Measurements from ENCODE around the gene KIF20A.
"Not testable (repeated sequence)": the region's sequence is repeated elsewhere in the genome, so short reads cannot be mapped to it uniquely, and the experiment has no call there.

The KIF20A gene

DNA sequence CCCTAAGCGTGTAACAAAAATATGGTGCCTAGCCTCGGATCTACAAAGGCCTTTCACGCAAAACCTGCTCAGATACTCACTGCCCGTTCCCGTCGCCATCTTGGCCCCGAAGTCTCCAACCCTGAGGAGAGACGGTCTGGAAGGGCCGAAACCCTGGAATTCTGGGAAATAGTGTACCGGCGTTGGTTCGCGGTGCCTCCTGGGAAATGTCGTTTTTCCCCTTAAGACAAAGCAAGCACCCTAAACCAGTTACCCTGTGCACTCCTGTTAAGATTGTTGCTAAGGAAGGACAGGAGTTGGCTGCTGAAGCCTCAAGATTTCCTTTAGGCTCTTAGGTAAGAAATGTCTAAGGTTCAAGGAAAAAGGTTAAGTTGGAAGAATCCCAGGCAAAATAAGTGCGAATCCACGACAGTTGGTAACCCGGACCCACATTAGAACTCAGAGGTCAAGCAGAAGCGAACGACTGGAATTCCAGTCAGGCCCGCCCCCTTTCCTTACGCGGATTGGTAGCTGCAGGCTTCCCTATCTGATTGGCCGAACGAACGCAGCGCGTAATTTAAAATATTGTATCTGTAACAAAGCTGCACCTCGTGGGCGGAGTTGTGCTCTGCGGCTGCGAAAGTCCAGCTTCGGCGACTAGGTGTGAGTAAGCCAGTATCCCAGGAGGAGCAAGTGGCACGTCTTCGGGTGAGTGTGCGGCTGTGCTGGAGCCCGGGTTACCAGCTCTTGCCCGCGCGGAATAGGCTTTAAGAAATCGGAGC, at the start of gene KIF20A, which contains the start of gene BRD8:
KIF20A (plus strand) TSS at position 597 of the 761 bp plus-strand sequence. CDS start 569 bp downstream, outside the sequence.
BRD8 (minus strand) TSS at position 115 of the 761 bp plus-strand sequence; CDS start at position 99, 16 bp downstream.
- DNase-seq, result peak; percentile 90 to 94

- DNase-seq, result no peak
These were observed 49.6 kb upstream of the KIF20A start for GRCh38 chr5:138129347-138129746.

GRCh38 chr5:138132543-138132942, 46.4 kb upstream of the KIF20A start:
- DNase-seq, result no peak

DNA sequence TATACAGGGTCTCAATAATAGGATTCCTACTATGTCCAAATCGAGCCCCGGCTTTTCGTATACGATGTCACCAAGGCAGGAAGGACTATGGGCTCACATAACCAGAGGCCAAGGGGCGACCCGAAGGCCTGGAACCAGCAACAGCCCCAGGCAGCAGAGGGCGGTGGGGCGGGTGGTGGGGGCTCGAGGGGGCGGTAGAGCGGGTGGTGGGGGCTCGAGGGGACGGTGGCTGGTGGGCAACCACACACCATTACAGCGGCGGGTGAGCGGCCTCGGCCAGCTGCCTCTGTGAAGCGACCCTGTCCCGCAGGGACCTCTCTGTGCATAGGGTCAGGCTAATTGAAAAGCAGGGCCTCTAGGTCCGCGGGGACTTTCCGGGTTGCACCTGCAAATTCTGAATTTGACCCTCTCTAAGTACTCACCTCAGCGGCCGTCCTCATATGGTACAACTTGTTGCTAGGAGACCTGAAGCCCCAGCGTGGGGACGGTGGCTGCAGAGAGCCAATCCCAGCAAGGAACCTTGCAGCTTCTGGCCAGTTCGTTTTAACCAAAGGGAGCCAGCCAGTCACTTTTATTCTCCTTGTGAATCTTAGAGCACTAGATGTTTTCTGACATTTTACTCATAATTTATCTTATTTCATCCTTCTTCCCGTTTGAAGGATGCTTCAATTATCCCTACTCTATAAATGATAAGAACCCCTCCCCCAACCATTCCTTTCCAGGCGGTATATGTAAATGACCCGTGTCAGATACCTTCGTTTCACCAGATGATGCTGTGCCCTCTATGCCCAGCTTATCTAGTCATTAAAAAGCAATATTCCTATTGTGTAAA, 39.7 kb upstream of the KIF20A start, which contains the start of gene NME5:
NME5 (minus strand) TSS at position 480 of the 832 bp plus-strand sequence. CDS start 648 bp downstream, outside the sequence.
- peak in 1 of 2 experiments; percentile 21 for DNase-seq

GRCh38 chr5:138139781-138140090, 39.2 kb upstream of the KIF20A start:
- DNase-seq, result no peak

DNA sequence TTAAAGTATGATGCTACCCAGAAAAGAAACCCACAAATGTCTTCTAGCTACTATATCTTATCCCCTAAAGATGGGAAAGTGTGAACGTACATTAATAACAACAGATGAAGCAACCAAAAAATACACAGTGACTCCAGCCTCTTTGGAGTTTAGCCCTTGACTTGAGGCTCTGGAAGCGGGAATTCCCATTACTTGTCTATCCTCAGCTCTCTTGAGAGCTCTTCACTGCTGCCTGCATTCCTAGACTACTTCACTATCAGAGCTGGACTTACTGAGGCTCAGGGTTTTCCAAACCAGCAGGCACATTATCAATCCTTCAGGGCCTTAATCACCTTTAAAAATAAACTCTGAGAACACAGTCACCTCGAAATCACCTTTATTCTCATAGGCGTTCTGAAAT, 38.6 kb upstream of the KIF20A start:
- DNase-seq, result no peak

DNA sequence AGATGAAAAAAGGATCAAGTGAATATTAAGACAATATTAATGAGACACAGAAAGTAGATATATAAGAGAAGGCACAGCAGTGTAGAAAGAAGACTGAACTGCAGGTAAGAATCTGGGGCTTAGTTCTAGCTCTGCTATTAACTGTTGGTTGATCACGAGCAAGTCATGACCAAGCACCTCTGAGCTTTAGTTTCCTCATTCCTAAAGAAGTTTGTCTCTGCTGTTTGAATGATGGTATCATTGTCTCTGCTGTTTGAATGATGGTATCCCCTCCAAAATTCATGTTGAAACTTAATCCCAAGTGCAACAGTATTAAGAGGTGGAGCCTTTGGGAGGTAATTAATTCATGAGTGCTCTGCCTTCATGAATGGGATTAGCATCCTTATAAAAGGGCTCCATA, 37.2 kb upstream of the KIF20A start:
- no peak for DNase-seq

DNA sequence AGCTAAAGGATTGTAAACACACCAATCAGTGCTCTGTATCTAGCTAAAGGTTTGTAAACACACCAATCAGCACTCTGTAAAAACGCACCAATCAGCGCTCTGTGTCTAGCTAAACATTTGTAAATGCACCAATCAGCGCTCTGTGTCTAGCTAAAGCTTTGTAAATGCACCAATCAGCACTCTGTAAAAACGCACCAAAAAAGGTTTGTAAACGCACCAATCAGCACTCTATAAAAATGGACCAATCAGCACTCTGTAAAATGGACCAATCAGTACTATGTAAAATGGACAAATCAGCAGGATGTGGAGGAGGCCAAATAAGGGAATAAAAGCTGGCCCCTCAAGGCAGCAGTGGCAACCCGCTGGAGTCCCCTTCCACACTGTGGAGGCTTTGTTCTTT, 35.3 kb upstream of the KIF20A start:
- DNase-seq, result not testable (repeated sequence)

- peak in 1 of 2 experiments; percentile 9 for DNase-seq
These were observed 30.1 kb upstream of the KIF20A start for GRCh38 chr5:138148811-138149210.

DNA sequence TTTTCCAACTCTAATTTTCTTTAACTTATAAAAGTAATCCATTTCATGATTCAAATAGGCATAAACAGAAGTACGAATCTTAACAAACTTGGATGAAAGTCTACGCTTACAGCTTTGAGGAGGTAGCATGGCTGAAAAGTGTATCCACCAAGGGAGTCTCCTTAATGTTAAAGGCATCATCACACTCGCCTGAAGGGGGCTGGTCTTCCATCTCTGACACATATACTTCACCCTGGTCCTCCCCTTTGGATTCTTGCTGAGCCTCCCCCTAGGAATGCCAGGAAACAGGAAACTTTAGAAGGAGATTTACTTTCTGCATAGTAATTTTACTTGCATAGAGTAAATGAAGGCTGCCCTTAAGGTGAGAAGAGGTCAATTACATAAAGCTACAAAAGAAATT, 29.4 kb upstream of the KIF20A start:
- DNase-seq, result no peak

DNA sequence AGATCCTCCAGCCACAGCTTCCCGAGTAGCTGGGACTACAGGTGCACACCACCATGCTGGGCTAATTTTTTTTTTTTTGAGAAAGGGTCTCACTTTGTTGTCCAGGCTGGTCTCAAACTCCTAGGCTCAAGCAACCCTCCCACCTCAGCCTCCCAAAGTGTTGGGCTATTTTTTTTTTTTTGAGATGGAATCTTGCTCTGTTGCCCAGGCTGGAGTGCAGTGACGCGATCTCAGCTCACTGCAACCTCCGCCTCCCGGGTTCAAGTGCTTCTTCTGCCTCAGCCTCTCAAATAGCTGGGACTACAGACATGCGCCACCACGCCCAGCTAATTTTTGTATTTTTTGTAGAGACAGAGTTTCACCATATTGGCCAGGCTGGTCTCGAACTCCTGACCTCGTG, 22.9 kb upstream of the KIF20A start:
- not testable (repeated sequence) for DNase-seq

GRCh38 chr5:138157626-138158025, 21.3 kb upstream of the KIF20A start:
- DNase-seq, result no peak

- DNase-seq, result no peak
These were observed 19.2 kb upstream of the KIF20A start for GRCh38 chr5:138159666-138160065.

DNA sequence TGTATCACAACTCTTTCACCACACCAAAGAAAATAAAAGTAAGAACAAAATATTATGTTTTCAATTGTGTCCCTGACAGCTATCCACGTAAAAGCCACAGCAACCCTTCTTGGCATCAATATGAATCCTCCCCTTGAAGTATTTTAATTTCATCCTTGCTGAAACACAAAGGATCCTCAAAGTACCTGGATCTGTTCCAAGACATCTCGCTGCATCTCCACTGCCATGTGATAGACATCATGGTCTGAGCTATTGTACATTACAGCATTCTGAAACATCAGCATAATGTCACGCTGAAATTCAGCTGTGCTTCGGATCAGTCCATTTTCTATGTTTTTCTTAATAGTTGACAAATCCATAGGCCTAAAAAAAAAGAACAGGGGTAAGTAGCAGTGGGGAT, 18.2 kb upstream of the KIF20A start:
- no peak for DNase-seq

GRCh38 chr5:138163721-138164120, 15.2 kb upstream of the KIF20A start:
- DNase-seq, result no peak

DNA sequence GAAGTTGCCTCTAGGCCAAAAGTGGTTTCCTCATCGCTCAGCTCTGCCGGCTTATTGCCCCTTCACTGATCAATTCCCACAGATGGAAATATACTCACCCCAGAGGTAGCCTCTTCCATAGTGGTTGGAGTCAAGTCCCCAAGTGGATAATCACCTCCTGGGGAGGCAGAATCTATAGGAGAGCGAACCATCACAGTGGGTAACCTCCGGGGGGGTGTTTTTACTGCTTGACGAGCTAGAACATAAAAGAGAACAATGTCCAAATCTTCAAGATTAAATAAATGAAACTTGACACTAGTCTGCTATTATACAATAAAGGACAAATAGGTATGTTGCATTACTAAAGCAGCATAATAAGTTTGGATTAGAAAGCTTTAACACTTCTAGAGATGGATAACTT, 9.8 kb upstream of the KIF20A start:
- DNase-seq, result no peak

GRCh38 chr5:138170299-138170698, 8.6 kb upstream of the KIF20A start:
- no peak for DNase-seq

GRCh38 chr5:138177941-138178515, 884 bp upstream of the KIF20A start:
- DNase-seq, result peak in 1 of 2 experiments; percentile 17

DNA sequence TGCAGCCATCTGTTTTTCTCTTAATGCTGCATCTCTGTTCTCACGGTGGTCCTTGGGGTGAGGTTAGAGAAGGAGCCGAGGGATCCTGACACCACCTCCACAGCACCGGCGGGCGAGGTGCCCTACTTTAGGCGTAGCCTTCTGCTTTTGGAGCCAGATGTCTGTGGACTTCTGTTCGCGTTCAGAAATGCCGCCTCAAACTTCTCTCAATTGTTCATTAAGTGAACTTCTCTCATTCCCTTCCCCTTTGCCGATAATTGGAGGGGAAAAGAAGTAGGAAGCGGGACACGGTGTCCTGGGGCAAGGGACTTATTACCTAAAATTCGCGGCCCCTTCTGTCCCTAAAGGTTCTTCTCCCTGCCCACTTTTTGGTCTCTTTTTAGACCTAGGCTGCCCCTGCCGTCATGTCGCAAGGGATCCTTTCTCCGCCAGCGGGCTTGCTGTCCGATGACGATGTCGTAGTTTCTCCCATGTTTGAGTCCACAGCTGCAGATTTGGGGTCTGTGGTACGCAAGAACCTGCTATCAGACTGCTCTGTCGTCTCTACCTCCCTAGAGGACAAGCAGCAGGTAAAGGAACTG, 455 bp downstream of the KIF20A start:
- DNase-seq, result no peak

DNA sequence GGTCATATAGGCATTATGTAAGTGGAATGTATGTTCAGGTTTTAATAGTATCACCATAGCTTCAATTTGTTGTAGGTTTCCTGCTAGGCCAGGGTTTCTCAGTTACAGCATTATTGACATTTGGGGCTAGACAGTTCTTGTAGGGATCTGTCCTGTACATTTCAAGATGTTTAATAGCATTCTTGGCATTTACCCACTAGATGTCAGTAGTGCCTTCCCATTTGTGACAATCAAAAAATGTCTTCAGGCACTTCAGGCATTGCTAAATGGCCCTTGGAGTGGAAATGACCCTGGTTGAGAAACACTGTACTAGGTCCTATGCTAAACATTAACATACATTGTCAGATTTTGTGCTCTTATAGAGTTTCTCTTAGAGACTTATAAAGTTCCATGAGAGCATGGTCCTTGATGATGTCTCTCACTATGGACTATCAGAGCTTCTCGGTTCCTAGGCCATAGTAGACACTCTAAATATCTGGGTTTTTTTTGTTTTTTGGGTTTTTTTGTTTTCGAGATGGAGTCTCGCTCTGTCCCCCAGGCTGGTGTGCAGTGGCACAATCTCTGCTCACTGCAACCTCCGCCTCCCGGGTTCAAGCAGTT, 1.4 kb downstream of the KIF20A start:
- peak; percentile 56 to 73 for DNase-seq

DNA sequence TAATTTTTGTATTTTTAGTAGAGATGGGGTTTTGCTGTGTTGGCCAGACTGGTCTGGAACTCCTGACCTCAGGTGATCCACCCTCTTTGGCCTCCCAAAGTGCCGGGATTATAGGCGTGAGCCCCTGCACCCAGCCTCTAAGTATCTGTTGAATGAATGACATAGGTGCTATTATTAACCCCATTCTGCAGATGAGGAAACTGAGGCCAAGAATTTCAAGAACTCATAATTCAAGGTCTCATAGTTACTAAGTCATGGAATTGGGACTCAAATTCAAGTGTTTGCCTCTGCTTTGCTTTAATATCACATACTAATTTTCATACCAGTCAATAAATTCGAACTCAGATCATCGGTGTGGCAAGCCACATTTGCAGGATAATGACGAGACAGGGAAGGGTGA, 1.9 kb downstream of the KIF20A start:
- DNase-seq, result no peak

DNA sequence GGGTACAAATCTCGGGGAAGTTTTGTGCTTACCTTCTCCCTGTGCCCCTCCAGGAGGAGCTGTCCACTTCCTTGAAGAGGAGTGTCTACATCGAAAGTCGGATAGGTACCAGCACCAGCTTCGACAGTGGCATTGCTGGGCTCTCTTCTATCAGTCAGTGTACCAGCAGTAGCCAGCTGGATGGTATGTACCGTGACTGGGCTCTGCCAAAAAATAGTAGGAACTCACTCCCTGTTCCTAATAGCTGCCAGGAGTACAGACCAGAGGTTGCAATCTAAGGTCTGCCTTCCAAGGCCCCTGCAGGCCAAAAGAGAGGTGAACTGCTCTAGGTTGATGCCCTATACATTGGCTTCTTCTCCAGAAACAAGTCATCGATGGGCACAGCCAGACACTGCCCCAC, 3.9 kb downstream of the KIF20A start:
- DNase-seq, result no peak

DNA sequence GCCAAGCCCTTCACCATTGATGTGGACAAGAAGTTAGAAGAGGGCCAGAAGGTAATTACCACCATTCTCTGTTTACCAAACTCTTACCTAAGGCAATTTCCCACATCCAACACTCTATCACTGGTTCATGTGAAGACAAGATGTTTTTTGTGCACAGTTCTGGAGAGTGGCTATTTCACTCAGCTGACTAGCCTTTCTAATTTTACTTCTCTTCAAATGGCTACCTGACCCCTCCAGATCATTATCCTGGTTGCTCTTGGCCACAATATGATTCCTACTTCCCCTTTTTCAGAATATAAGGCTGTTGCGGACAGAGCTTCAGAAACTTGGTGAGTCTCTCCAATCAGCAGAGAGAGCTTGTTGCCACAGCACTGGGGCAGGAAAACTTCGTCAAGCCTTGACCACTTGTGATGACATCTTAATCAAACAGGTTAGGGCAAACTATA, 7.1 kb downstream of the KIF20A start:
- DNase-seq, result no peak
